WTC11 (cell line): ENCODE measurements around the gene LYVE1. TPM values are rescaled to one million over a fixed set of nuclear protein-coding genes. Genes with fewer than 3 reads are reported as not detected.

Experiments
- ATAC-seq: fragments of 200-7000 bp; cut with Tn5 transposase; 2 replicates; pipeline ENCODE4 v1.10.0; 2021; ENCODE audit warnings: mild to moderate bottlenecking, moderate library complexity
- CTCF ChIA-PET: fragments of 300-600 bp; sonication (Branson Sonifier 250); formaldehyde crosslinking; loops from one replicate; lab custom pipeline; 2021; ENCODE audit warnings: antibody characterized with exemption; lab: Charles Lee
- POLR2A ChIA-PET: fragments of 350-600 bp; sonication (Branson Sonifier 250); formaldehyde crosslinking; loops from one replicate; lab custom pipeline; 2021; ENCODE audit warnings: antibody characterized with exemption; lab: Charles Lee
- DNase-seq: peaks from one replicate; pipeline ENCODE4 v3.0.0; 2021; ENCODE audit warnings: low spot score
- H3K27ac Mint-ChIP-seq: 2 replicates; pipeline ENCODE4 v1.8.0; 2021; ENCODE audit warnings: mixed read lengths
- H3K27me3 Mint-ChIP-seq: 2 replicates; pipeline ENCODE4 v1.8.0; 2021; ENCODE audit warnings: low read depth, mild to moderate bottlenecking, moderate library complexity, mixed read lengths
- H3K36me3 Mint-ChIP-seq: 2 replicates; pipeline ENCODE4 v1.8.0; 2021; ENCODE audit warnings: mixed read lengths
- H3K4me1 Mint-ChIP-seq: 2 replicates; pipeline ENCODE4 v1.8.0; 2022; ENCODE audit warnings: mixed read lengths
- H3K4me3 Mint-ChIP-seq: 2 replicates; pipeline ENCODE4 v1.8.0; 2021; ENCODE audit warnings: mild to moderate bottlenecking, moderate library complexity, mixed read lengths
- H3K9me3 Mint-ChIP-seq: 2 replicates; pipeline ENCODE4 v1.8.0; 2021; ENCODE audit warnings: mixed read lengths
- CTCF ChIP-seq: fragments of 200-600 bp; IDR thresholded peaks from 2 replicates; pipeline ENCODE4 v1.8.0; 2022; ENCODE audit warnings: antibody characterized with exemption
- FOXJ3 ChIP-seq: sonication (generic); formaldehyde crosslinking; IDR thresholded peaks from 2 replicates; pipeline ENCODE4 v1.9.0; 2021; ENCODE audit warnings: missing genetic modification reagents, mild to moderate bottlenecking, borderline replicate concordance
- GABPB1 ChIP-seq: sonication (generic); formaldehyde crosslinking; IDR thresholded peaks from 2 replicates; pipeline ENCODE4 v1.8.1; 2023; ENCODE audit warnings: mild to moderate bottlenecking, missing genetic modification reagents
- GRHL2 ChIP-seq: fragments of 250-450 bp; sonication (Bioruptor Pico); IDR thresholded peaks from 2 replicates; pipeline ENCODE4 v1.8.0; 2022; ENCODE audit warnings: mild to moderate bottlenecking, moderate library complexity; ENCODE audit not compliant: insufficient replicate concordance, severe bottlenecking
- HMGA2 ChIP-seq: fragments of 250-450 bp; sonication (Bioruptor Pico); IDR thresholded peaks from 2 replicates; pipeline ENCODE4 v1.4.0; 2021; ENCODE audit warnings: mild to moderate bottlenecking, moderate library complexity
- JAZF1 ChIP-seq: fragments of 250-450 bp; sonication (Bioruptor Pico); IDR thresholded peaks from 2 replicates; pipeline ENCODE4 v1.9.0; 2021; ENCODE audit warnings: moderate library complexity, mild to moderate bottlenecking, inconsistent platforms
- KAT7 ChIP-seq: sonication (generic); formaldehyde crosslinking; IDR thresholded peaks from 2 replicates; pipeline ENCODE4 v1.8.1; 2023; ENCODE audit warnings: missing genetic modification reagents, mild to moderate bottlenecking, borderline replicate concordance
- MAX ChIP-seq: sonication (generic); formaldehyde crosslinking; IDR thresholded peaks from 2 replicates; pipeline ENCODE4 v1.8.0; 2022; ENCODE audit warnings: mild to moderate bottlenecking, missing genetic modification reagents
- NR3C1 ChIP-seq: sonication (generic); formaldehyde crosslinking; conservative IDR thresholded peaks from 2 replicates; pipeline ENCODE4 v1.8.1; 2023; ENCODE audit warnings: low read depth, mild to moderate bottlenecking, missing genetic modification reagents
- PRRX2 ChIP-seq: fragments of 250-450 bp; sonication (Bioruptor Pico); IDR thresholded peaks from 2 replicates; pipeline ENCODE4 v1.8.0; 2021; ENCODE audit warnings: mild to moderate bottlenecking
- RELA ChIP-seq: sonication (generic); formaldehyde crosslinking; IDR thresholded peaks from 2 replicates; pipeline ENCODE4 v1.8.1; 2022; ENCODE audit warnings: missing genetic modification reagents, mild to moderate bottlenecking, borderline replicate concordance
- RORB ChIP-seq: fragments of 250-450 bp; sonication (Bioruptor Pico); IDR thresholded peaks from 2 replicates; pipeline ENCODE4 v1.9.0; 2021; ENCODE audit warnings: mild to moderate bottlenecking
- TCF7 ChIP-seq: sonication (generic); formaldehyde crosslinking; IDR thresholded peaks from 2 replicates; pipeline ENCODE4 v1.8.0; 2022; ENCODE audit warnings: mild to moderate bottlenecking, low read depth, missing genetic modification reagents, moderate library complexity
- ZBTB21 ChIP-seq: sonication (generic); formaldehyde crosslinking; IDR thresholded peaks from 2 replicates; pipeline ENCODE4 v1.8.1; 2023; ENCODE audit warnings: mild to moderate bottlenecking, missing genetic modification reagents, borderline replicate concordance
- ZBTB43 ChIP-seq: sonication (generic); formaldehyde crosslinking; IDR thresholded peaks from 2 replicates; pipeline ENCODE4 v1.8.1; 2023; ENCODE audit warnings: mild to moderate bottlenecking, missing genetic modification reagents
- ZNF138 ChIP-seq: sonication (generic); formaldehyde crosslinking; conservative IDR thresholded peaks from 2 replicates; pipeline ENCODE4 v1.8.1; 2022; ENCODE audit warnings: mild to moderate bottlenecking, moderate library complexity, missing genetic modification reagents
- total RNA-seq: library from RNA; stranded (reverse); gene quantifications from 3 replicates; pipeline ENCODE4 v1.2.3, GENCODE V29; 2021
- TF ChIP-seq, protein P1 (sequence below): fragments of 250-450 bp; sonication (Bioruptor Pico); IDR thresholded peaks from 2 replicates; pipeline ENCODE4 v1.8.0; 2021; ENCODE audit warnings: mild to moderate bottlenecking
- TF ChIP-seq, protein P2 (sequence below): sonication (generic); formaldehyde crosslinking; IDR thresholded peaks from 2 replicates; pipeline ENCODE4 v1.8.1; 2022; ENCODE audit warnings: low read depth, missing genetic modification reagents, borderline replicate concordance
- TF ChIP-seq, protein P3 (sequence below): fragments of 250-450 bp; sonication (Bioruptor Pico); IDR thresholded peaks from 2 replicates; pipeline ENCODE4 v1.9.0; 2021; ENCODE audit warnings: mild to moderate bottlenecking
- TF ChIP-seq, protein P4 (sequence below): sonication (generic); formaldehyde crosslinking; IDR thresholded peaks from 2 replicates; pipeline ENCODE4 v1.8.0; 2023; ENCODE audit warnings: mild to moderate bottlenecking, missing genetic modification reagents

Gene LYVE1
- total RNA-seq, 1 experiment from 2014 or later: 0.24 TPM

DNA sequence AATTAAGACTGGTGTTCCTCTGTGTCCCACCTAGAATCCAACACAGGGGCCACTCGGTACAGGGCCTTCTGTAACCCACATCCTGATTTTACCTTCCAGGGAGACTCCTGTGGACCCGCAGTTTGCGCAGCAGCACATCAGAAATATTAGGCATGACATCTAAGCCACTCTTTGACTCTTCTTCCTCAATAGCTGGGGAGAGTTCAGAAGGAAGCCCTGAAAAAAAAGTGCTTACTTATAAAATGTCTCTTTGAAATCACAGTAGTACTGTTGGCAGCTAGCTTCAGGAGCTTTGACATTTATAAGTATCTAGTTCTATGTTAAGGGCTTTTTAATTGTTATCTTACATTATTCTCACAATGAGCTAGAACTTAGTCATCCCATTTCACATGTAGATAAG lies 41.2 kb upstream of the LYVE1 start (continued):
- no peak for TF ChIP-seq MAX (CRISPR knock-in tag)

DNA sequence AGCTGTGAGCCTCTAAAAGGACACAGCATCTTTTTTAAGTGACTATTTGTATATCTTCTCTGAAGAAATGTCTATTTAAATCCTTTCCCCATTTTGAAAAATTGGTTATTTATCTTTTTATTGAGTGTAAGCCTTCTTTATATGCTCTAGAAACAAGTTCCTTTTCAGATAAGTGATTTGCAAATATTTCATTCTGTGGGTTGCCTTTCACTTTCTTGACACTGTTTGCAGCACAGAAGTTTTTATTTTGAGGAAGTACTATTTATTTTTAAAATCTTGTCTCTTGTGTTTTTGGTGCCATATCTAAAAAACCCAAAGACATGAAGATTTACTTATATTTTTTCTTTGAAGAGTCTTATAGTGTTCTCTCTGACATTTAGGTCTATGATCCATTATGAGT lies 40.1 kb upstream of the LYVE1 start:
- H3K27me3 Mint-ChIP-seq: peaks cover 4% of the 10 kb centered on the region; the same call in 1 of the 2 replicates
- POLR2A ChIA-PET: interaction anchor here (1.1 kb wide), 1 partner anchor 10 kb away, joined by 3 read pairs; no protein-coding TSS in a partner anchor
- TF ChIP-seq, protein P1, sequence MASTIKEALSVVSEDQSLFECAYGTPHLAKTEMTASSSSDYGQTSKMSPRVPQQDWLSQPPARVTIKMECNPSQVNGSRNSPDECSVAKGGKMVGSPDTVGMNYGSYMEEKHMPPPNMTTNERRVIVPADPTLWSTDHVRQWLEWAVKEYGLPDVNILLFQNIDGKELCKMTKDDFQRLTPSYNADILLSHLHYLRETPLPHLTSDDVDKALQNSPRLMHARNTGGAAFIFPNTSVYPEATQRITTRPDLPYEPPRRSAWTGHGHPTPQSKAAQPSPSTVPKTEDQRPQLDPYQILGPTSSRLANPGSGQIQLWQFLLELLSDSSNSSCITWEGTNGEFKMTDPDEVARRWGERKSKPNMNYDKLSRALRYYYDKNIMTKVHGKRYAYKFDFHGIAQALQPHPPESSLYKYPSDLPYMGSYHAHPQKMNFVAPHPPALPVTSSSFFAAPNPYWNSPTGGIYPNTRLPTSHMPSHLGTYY (CRISPR knock-in tag): no peak
- TF ChIP-seq GABPB1: no peak
- no peak for TF ChIP-seq ZBTB43
- TF ChIP-seq FOXJ3: no peak
- TF ChIP-seq ZBTB21: no peak
- TF ChIP-seq GRHL2 (CRISPR knock-in tag): no peak
- no peak for TF ChIP-seq RELA
- TF ChIP-seq, protein P2, sequence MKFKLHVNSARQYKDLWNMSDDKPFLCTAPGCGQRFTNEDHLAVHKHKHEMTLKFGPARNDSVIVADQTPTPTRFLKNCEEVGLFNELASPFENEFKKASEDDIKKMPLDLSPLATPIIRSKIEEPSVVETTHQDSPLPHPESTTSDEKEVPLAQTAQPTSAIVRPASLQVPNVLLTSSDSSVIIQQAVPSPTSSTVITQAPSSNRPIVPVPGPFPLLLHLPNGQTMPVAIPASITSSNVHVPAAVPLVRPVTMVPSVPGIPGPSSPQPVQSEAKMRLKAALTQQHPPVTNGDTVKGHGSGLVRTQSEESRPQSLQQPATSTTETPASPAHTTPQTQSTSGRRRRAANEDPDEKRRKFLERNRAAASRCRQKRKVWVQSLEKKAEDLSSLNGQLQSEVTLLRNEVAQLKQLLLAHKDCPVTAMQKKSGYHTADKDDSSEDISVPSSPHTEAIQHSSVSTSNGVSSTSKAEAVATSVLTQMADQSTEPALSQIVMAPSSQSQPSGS (CRISPR knock-in tag): no peak
- no peak for TF ChIP-seq JAZF1 (CRISPR knock-in tag)
- TF ChIP-seq HMGA2 (CRISPR knock-in tag): no peak
- TF ChIP-seq PRRX2 (CRISPR knock-in tag): no peak
- TF ChIP-seq KAT7 (CRISPR knock-in tag): no peak
- no peak for TF ChIP-seq TCF7
- TF ChIP-seq, protein P3, sequence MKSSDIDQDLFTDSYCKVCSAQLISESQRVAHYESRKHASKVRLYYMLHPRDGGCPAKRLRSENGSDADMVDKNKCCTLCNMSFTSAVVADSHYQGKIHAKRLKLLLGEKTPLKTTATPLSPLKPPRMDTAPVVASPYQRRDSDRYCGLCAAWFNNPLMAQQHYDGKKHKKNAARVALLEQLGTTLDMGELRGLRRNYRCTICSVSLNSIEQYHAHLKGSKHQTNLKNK (CRISPR knock-in tag): no peak
- TF ChIP-seq, protein P4, sequence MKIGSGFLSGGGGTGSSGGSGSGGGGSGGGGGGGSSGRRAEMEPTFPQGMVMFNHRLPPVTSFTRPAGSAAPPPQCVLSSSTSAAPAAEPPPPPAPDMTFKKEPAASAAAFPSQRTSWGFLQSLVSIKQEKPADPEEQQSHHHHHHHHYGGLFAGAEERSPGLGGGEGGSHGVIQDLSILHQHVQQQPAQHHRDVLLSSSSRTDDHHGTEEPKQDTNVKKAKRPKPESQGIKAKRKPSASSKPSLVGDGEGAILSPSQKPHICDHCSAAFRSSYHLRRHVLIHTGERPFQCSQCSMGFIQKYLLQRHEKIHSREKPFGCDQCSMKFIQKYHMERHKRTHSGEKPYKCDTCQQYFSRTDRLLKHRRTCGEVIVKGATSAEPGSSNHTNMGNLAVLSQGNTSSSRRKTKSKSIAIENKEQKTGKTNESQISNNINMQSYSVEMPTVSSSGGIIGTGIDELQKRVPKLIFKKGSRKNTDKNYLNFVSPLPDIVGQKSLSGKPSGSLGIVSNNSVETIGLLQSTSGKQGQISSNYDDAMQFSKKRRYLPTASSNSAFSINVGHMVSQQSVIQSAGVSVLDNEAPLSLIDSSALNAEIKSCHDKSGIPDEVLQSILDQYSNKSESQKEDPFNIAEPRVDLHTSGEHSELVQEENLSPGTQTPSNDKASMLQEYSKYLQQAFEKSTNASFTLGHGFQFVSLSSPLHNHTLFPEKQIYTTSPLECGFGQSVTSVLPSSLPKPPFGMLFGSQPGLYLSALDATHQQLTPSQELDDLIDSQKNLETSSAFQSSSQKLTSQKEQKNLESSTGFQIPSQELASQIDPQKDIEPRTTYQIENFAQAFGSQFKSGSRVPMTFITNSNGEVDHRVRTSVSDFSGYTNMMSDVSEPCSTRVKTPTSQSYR: no peak
- TF ChIP-seq CTCF: no peak
- no peak for TF ChIP-seq RORB (CRISPR knock-in tag)
- TF ChIP-seq ZNF138 (CRISPR knock-in tag): no peak
- no peak for TF ChIP-seq NR3C1 (CRISPR knock-in tag)
- TF ChIP-seq, all 79 proteins: peak for 0
- no peak for ATAC-seq
- H3K27ac Mint-ChIP-seq: no peak overlapping the region
- H3K36me3 Mint-ChIP-seq: no peaks in the 10 kb centered on the region
- CTCF ChIA-PET: no interaction called here
- H3K4me3 Mint-ChIP-seq: no peak overlapping the region
- H3K9me3 Mint-ChIP-seq: peaks cover 5% of the 10 kb centered on the region
- H3K4me1 Mint-ChIP-seq: peaks cover 19% of the 10 kb centered on the region
- DNase-seq: no peak
